ENCODE results near the gene RFX8.
"Not testable (repeated sequence)": the region's sequence is repeated elsewhere in the genome, so short reads cannot be mapped to it uniquely, and the experiment has no call there.

RFX8 gene

DNA sequence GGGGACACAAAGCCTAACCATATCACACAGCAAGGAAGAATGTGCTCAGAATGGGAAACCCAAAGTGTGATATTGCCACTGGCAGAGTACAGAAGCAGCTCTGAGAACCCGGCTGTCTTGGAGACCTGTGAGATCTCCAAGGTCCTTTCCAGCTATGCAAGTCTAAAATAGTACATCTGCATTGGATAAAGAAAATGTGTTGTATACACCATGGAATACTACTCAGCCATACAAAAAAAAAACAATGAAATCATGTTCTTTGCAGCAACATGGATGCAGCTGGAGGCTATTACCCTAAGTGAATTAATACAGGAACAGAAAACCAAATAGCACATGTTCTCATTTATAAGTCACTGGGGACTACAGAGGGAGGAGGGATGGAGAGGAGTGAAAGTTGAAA is 36.5 kb upstream of the RFX8 start:
- H2AFZ ChIP-seq (ENCODE audit: low read length): no peak overlapping the region
- TF ChIP-seq EZH2phosphoT487 (IDR thresholded peaks at IDR 0.05; ENCODE audit: low read length) (no peak), EZH2 (optimal IDR thresholded peaks at IDR 0.05; ENCODE audit: low read depth, low read length) (no peak)
- TF ChIP-seq, protein P1, sequence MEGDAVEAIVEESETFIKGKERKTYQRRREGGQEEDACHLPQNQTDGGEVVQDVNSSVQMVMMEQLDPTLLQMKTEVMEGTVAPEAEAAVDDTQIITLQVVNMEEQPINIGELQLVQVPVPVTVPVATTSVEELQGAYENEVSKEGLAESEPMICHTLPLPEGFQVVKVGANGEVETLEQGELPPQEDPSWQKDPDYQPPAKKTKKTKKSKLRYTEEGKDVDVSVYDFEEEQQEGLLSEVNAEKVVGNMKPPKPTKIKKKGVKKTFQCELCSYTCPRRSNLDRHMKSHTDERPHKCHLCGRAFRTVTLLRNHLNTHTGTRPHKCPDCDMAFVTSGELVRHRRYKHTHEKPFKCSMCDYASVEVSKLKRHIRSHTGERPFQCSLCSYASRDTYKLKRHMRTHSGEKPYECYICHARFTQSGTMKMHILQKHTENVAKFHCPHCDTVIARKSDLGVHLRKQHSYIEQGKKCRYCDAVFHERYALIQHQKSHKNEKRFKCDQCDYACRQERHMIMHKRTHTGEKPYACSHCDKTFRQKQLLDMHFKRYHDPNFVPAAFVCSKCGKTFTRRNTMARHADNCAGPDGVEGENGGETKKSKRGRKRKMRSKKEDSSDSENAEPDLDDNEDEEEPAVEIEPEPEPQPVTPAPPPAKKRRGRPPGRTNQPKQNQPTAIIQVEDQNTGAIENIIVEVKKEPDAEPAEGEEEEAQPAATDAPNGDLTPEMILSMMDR (IDR thresholded peaks at IDR 0.05; ENCODE audit: low read length): no peak
- no peaks in the 10 kb centered on the region for H3K79me2 ChIP-seq (ENCODE audit: low read length)
- no peak overlapping the region for H3K9ac ChIP-seq (ENCODE audit: low read length)
- H4K20me1 ChIP-seq (ENCODE audit: insufficient read depth, low read length): no peaks in the 10 kb centered on the region
- no peak overlapping the region for H3K4me3 ChIP-seq (ENCODE audit: low read length)
- no peak overlapping the region for H3K27ac ChIP-seq (ENCODE audit: low read length)
- H3K9me3 ChIP-seq (replicated peaks; ENCODE audit: insufficient read depth, low read length): no peaks in the 10 kb centered on the region
- H3K4me1 ChIP-seq (ENCODE audit: low read length): no peaks in the 10 kb centered on the region
- no peaks in the 10 kb centered on the region for H3K36me3 ChIP-seq (replicated peaks; ENCODE audit: insufficient read depth, low read length)
- no peaks in the 10 kb centered on the region for H3F3A ChIP-seq (ENCODE audit: insufficient read depth, low read length)
- H3K4me2 ChIP-seq (ENCODE audit: low read depth, low read length): no peak overlapping the region
- H3K9me2 ChIP-seq (replicated peaks; ENCODE audit: insufficient read depth, low read length): no peaks in the 10 kb centered on the region
- no peaks in the 10 kb centered on the region for H3K27me3 ChIP-seq (replicated peaks; ENCODE audit: insufficient read depth, low read length)
- no peak for DNase-seq

DNA sequence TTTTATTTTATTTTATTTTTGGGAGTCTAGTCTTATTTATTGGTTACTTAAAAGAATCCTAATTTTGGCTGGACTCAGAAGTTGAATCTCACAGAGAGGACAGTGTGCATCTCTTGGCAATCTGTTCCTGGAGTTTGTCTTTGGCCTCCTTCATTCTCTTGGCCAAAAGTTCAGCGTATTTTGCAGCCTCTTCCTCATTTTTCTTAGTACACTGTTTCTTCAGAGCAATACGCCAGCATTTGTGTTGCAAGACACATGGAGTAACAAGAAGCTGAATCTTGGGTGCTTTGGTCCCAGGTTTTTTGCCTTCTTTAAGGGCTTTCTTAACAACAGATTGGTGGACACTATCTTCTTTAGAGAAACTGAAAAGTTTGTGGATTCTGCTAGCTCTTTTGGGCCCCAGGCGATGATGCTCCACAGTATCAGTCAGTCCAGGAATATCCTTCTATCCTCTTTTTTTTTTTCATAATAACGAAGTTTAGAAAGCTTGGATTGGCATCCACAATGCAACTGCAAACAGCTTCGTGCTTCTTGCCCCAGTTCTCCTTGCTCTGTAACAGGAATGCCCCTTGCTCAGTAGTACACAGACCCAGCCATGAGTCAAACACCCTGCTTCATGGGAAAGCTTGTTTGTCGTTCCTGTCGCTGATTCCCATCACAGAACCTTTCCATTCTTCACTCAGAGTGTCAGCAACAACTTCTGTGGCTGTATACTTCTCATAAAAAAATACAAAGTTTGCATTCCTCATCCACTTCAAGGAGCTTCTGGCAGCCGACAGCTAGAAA is 34.8 kb upstream of the RFX8 start:
- no peak overlapping the region for H3K27ac ChIP-seq (ENCODE audit: low read length)
- no peak overlapping the region for H3K9ac ChIP-seq (ENCODE audit: low read length)
- TF ChIP-seq EZH2 (optimal IDR thresholded peaks at IDR 0.05; ENCODE audit: low read depth, low read length): no peak
- TF ChIP-seq EZH2phosphoT487 (IDR thresholded peaks at IDR 0.05; ENCODE audit: low read length): no peak
- TF ChIP-seq, protein P1 (IDR thresholded peaks at IDR 0.05; ENCODE audit: low read length): no peak
- DNase-seq: no peak
- H4K20me1 ChIP-seq (ENCODE audit: insufficient read depth, low read length): no peaks in the 10 kb centered on the region
- no peak overlapping the region for H3K4me3 ChIP-seq (ENCODE audit: low read length)
- no peaks in the 10 kb centered on the region for H3K9me2 ChIP-seq (replicated peaks; ENCODE audit: insufficient read depth, low read length)
- H3K4me2 ChIP-seq (ENCODE audit: low read depth, low read length): no peak overlapping the region
- H3K4me1 ChIP-seq (ENCODE audit: low read length): no peaks in the 10 kb centered on the region
- no peaks in the 10 kb centered on the region for H3K27me3 ChIP-seq (replicated peaks; ENCODE audit: insufficient read depth, low read length)
- no peak overlapping the region for H2AFZ ChIP-seq (ENCODE audit: low read length)
- H3K36me3 ChIP-seq (replicated peaks; ENCODE audit: insufficient read depth, low read length): no peaks in the 10 kb centered on the region
- no peaks in the 10 kb centered on the region for H3F3A ChIP-seq (ENCODE audit: insufficient read depth, low read length)
- no peaks in the 10 kb centered on the region for H3K9me3 ChIP-seq (replicated peaks; ENCODE audit: insufficient read depth, low read length)
- no peaks in the 10 kb centered on the region for H3K79me2 ChIP-seq (ENCODE audit: low read length)

DNA sequence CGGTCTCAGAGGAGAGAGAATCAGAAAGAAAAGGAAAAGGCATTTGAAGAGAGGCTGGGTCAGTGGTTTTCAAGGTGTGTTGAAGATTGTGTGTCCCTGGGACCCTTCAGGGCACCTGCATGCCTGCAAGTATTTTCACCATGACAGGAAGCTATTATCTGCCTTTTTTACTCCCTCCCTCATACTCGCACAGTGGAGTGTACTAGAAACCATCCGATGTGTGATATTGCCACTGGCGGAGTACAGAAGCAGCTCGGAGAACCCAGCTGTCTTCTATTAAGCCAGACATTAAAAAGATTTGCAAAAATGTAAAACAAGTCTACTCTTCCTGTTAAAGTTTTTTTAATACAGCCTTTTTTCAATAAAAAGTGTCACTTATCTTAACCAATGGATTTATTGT is 33.7 kb upstream of the RFX8 start:
- no peaks in the 10 kb centered on the region for H3K27me3 ChIP-seq (replicated peaks; ENCODE audit: insufficient read depth, low read length)
- no peak overlapping the region for H3K27ac ChIP-seq (ENCODE audit: low read length)
- no peaks in the 10 kb centered on the region for H3K9me3 ChIP-seq (replicated peaks; ENCODE audit: insufficient read depth, low read length)
- H3K4me1 ChIP-seq (ENCODE audit: low read length): no peaks in the 10 kb centered on the region
- DNase-seq: no peak
- no peak overlapping the region for H3K4me2 ChIP-seq (ENCODE audit: low read depth, low read length)
- H3K4me3 ChIP-seq (ENCODE audit: low read length): no peak overlapping the region
- H3K79me2 ChIP-seq (ENCODE audit: low read length): no peaks in the 10 kb centered on the region
- H3F3A ChIP-seq (ENCODE audit: insufficient read depth, low read length): no peaks in the 10 kb centered on the region
- H3K36me3 ChIP-seq (replicated peaks; ENCODE audit: insufficient read depth, low read length): no peaks in the 10 kb centered on the region
- no peaks in the 10 kb centered on the region for H4K20me1 ChIP-seq (ENCODE audit: insufficient read depth, low read length)
- no peak overlapping the region for H3K9ac ChIP-seq (ENCODE audit: low read length)
- TF ChIP-seq, protein P1 (IDR thresholded peaks at IDR 0.05; ENCODE audit: low read length): no peak
- TF ChIP-seq EZH2 (optimal IDR thresholded peaks at IDR 0.05; ENCODE audit: low read depth, low read length): no peak
- no peak for TF ChIP-seq EZH2phosphoT487 (IDR thresholded peaks at IDR 0.05; ENCODE audit: low read length)
- no peak overlapping the region for H2AFZ ChIP-seq (ENCODE audit: low read length)
- no peaks in the 10 kb centered on the region for H3K9me2 ChIP-seq (replicated peaks; ENCODE audit: insufficient read depth, low read length)

DNA sequence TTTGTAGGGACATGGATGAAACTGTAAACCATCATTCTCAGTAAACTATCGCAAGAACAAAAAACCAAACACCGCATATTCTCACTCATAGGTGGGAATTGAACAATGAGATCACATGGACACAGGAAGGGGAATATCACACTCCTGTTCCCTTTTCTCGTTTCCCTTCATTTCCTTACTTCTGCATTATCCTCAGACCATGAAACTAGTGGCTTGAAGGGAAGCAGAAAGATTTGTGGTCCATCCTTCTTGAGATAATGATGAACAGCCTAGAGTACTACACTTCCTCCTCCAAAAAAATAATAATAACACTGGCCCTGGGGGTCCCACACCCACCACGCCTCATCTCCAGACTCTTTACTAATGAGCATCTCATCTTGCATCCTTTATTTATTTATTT is 30.4 kb upstream of the RFX8 start:
- not testable (repeated sequence) for H3K4me3 ChIP-seq (ENCODE audit: low read length); H4K20me1 ChIP-seq (ENCODE audit: insufficient read depth, low read length); H3K27me3 ChIP-seq (replicated peaks; ENCODE audit: insufficient read depth, low read length); H3K9me3 ChIP-seq (replicated peaks; ENCODE audit: insufficient read depth, low read length); H2AFZ ChIP-seq (ENCODE audit: low read length); H3K79me2 ChIP-seq (ENCODE audit: low read length); H3K36me3 ChIP-seq (replicated peaks; ENCODE audit: insufficient read depth, low read length); H3K9ac ChIP-seq (ENCODE audit: low read length); H3K4me2 ChIP-seq (ENCODE audit: low read depth, low read length); H3F3A ChIP-seq (ENCODE audit: insufficient read depth, low read length); H3K27ac ChIP-seq (ENCODE audit: low read length); DNase-seq; H3K4me1 ChIP-seq (ENCODE audit: low read length); H3K9me2 ChIP-seq (replicated peaks; ENCODE audit: insufficient read depth, low read length)

DNA sequence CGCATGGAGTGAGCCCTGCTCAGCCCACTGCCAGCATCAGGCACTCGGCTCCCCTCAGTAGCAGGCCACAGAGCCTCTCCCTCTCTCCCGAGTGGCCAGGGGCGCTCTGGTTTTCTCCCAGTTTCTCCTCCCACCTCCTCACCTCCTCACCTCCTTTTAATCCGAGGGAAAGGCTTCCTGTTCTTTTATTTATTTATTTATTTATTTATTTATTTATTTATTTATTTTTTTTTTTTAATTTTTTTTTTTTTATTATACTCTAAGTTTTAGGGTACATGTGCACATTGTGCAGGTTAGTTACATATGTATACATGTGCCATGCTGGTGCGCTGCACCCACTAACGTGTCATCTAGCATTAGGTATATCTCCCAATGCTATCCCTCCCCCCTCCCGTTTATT is 29.8 kb upstream of the RFX8 start:
- not testable (repeated sequence) for H3K4me1 ChIP-seq (ENCODE audit: low read length); H3K4me2 ChIP-seq (ENCODE audit: low read depth, low read length); H3K9ac ChIP-seq (ENCODE audit: low read length); H4K20me1 ChIP-seq (ENCODE audit: insufficient read depth, low read length); H3K9me3 ChIP-seq (replicated peaks; ENCODE audit: insufficient read depth, low read length); DNase-seq; H3K79me2 ChIP-seq (ENCODE audit: low read length); H3K27me3 ChIP-seq (replicated peaks; ENCODE audit: insufficient read depth, low read length); H3F3A ChIP-seq (ENCODE audit: insufficient read depth, low read length); H3K36me3 ChIP-seq (replicated peaks; ENCODE audit: insufficient read depth, low read length); H3K9me2 ChIP-seq (replicated peaks; ENCODE audit: insufficient read depth, low read length); H3K4me3 ChIP-seq (ENCODE audit: low read length); H2AFZ ChIP-seq (ENCODE audit: low read length); H3K27ac ChIP-seq (ENCODE audit: low read length)

Measured in MM.1S (cell line).